ENCODE data around the gene SPATA32.

GRCh38 chr17:45302649-45303173 lies 40.8 kb upstream of the SPATA32 start:
- no peak for TF ChIP-seq EZH2 (IDR thresholded peaks at IDR 0.05; ENCODE audit: low read depth)
- TF ChIP-seq, protein P1, sequence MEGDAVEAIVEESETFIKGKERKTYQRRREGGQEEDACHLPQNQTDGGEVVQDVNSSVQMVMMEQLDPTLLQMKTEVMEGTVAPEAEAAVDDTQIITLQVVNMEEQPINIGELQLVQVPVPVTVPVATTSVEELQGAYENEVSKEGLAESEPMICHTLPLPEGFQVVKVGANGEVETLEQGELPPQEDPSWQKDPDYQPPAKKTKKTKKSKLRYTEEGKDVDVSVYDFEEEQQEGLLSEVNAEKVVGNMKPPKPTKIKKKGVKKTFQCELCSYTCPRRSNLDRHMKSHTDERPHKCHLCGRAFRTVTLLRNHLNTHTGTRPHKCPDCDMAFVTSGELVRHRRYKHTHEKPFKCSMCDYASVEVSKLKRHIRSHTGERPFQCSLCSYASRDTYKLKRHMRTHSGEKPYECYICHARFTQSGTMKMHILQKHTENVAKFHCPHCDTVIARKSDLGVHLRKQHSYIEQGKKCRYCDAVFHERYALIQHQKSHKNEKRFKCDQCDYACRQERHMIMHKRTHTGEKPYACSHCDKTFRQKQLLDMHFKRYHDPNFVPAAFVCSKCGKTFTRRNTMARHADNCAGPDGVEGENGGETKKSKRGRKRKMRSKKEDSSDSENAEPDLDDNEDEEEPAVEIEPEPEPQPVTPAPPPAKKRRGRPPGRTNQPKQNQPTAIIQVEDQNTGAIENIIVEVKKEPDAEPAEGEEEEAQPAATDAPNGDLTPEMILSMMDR (conservative IDR thresholded peaks at IDR 0.05): no peak

Measured in PC-9 (cell line).